Activated T-helper 1 cell treated with anti-CD3 and anti-CD28 coated beads, Interleukin-12 subunit alpha, Interleukin-12 subunit beta, Interleukin-2, Interleukin-4 antibody, amounts not matched to agents 30 ng/mL and 10 ng/mL and 1 ng/mL, durations not matched to agents 14 hours and 24 hours and 36 hours (primary cell): Measurements from ENCODE around the gene ZNF655. TPM values are rescaled to one million over a fixed set of nuclear protein-coding genes. Genes with fewer than 3 reads are reported as not detected.

ENCODE experiments used
- DNase-seq: peaks from one replicate; pipeline ENCODE4 v3.0.0; 2021; ENCODE audit warnings: low spot score
- H3K27ac Mint-ChIP-seq: one replicate; pipeline ENCODE4 v1.8.0; 2021; ENCODE audit warnings: mild to moderate bottlenecking, mixed read lengths
- H3K27me3 Mint-ChIP-seq: one replicate; pipeline ENCODE4 v1.8.0; 2022; ENCODE audit warnings: mild to moderate bottlenecking, moderate library complexity, mixed read lengths; ENCODE audit not compliant: insufficient read depth
- H3K36me3 Mint-ChIP-seq: one replicate; pipeline ENCODE4 v1.8.0; 2021; ENCODE audit warnings: low read depth, mixed read lengths
- H3K4me1 Mint-ChIP-seq: one replicate; pipeline ENCODE4 v1.8.0; 2021; ENCODE audit warnings: low read depth, mixed read lengths
- H3K4me3 Mint-ChIP-seq: one replicate; pipeline ENCODE4 v1.8.0; 2021; ENCODE audit warnings: mild to moderate bottlenecking, moderate library complexity, mixed read lengths
- H3K9me3 Mint-ChIP-seq: one replicate; pipeline ENCODE4 v1.8.0; 2021; ENCODE audit warnings: mixed read lengths
- intact Hi-C: fragments of 100-400 bp; cut with micrococcal nuclease; formaldehyde crosslinking; loops from one replicate; pipeline ENCODE4 v1.15.1; 2024
- total RNA-seq: library from RNA; stranded (reverse); gene quantifications from 2 replicates; pipeline ENCODE4 v1.2.3, GENCODE V29; 2022

The ZNF655 gene
- total RNA-seq, 1 donor from 2014 or later, result 77.9 TPM

DNA sequence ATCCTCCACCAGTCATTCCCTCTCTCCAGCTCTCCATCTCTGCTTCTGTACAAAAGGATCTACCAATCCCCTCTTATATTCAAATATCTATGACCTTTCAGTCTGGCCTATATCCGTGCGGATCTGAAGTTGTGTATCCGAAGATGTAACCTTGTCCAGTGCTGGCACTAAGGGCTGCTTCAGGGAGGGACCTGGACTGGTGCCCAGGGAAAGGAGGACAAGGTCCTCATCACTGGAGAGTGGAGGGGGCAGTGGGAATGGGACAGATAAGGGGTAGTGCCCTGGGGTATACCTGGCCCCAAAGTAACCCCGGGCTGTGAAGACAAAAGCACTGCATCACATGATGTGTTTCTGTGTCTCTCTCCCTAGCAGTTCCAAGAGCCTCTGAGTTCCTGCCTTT is 41.4 kb downstream of the ZNF655 start:
- Mint-ChIP-seq H3K27ac (no peak overlapping the region), H3K36me3 (no peaks in the 10 kb centered on the region), H3K4me3 (no peak overlapping the region), H3K9me3 (no peaks in the 10 kb centered on the region), H3K27me3 (no peaks in the 10 kb centered on the region), H3K4me1 (no peaks in the 10 kb centered on the region)
- intact Hi-C loops, result no loop called here
- no peak for DNase-seq

DNA sequence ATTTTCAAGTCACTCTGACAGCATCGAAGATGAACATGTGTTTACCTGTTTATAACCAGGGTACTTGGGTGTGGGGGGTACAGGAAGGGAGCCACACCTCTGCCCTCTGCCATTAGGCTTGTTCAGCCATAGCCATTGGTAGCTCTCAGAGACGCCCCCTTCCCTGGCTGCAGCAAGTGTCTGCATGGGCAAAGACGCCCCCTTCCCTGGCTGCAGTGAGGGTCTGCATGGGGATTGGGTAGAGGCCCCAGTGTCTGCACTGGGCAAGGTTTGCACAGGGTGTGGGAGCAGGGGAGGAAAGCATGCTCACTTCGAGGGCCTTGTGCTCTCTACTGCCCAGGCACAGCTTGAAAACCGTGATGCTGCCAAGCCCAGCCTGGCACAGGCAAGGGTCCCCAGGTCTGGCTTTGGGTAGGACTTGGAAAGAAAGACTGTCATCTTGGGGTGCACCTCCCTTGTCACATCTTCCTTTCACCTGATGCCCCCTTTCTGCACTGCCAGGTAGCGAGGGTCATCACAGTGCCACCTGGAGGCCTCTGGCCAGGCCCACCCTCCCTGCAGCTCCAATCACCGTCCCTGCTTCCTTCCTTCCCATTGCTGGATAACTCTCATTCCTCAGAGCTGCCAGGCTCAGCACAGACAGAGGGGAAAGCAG is 43.3 kb downstream of the ZNF655 start:
- Mint-ChIP-seq H3K27ac (no peak overlapping the region), H3K27me3 (no peaks in the 10 kb centered on the region), H3K9me3 (no peaks in the 10 kb centered on the region), H3K4me3 (no peak overlapping the region), H3K4me1 (no peaks in the 10 kb centered on the region), H3K36me3 (no peaks in the 10 kb centered on the region)
- intact Hi-C loops, result no loop called here
- no peak for DNase-seq

DNA sequence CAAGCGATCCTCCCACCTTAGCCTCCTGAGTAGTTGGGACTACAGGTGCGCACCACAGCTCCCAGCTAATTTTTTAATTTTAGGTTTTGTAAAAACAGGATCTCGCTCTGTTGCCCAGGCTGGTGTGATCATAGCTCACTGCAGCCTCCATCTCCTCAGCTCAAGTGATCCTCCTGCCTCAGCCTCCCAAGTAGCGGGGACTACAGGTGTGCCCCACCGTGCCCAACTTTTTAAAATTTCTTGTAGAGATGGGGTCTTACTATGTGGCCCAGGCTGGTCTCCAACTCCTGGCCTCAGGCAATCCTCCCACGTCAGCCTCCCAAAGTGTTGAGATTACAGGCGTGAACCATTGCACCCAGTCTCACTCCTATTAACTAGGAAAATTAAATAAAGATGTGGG is 47.1 kb downstream of the ZNF655 start:
- H3K36me3 Mint-ChIP-seq, result no peaks in the 10 kb centered on the region
- no peak overlapping the region for H3K27ac Mint-ChIP-seq
- DNase-seq, result no peak
- H3K4me3 Mint-ChIP-seq, result no peak overlapping the region
- no peaks in the 10 kb centered on the region for H3K27me3 Mint-ChIP-seq
- intact Hi-C loops, result no loop called here
- no peaks in the 10 kb centered on the region for H3K9me3 Mint-ChIP-seq
- no peaks in the 10 kb centered on the region for H3K4me1 Mint-ChIP-seq

DNA sequence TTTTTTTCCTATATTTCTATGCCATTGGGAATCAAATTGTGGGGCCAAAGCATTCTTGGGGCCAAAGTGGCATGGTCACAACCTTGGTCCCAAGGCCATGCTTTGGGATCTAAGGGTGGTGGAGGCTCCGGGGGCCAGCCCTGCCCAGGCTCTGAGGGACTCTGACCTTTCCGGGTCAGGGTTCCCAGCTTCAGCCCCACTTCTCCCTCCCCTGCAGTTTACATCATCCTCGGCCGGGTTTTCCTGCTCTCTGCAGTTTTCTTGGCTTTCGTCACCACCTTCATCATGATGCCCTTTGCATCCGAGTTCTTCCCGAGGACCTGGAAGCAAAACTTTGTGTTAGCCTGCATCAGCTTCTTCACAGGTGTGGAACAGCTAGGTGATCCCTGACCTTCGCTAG is 48.1 kb downstream of the ZNF655 start:
- H3K36me3 Mint-ChIP-seq, result no peaks in the 10 kb centered on the region
- DNase-seq, result no peak
- no peaks in the 10 kb centered on the region for H3K4me1 Mint-ChIP-seq
- H3K9me3 Mint-ChIP-seq, result no peaks in the 10 kb centered on the region
- H3K27me3 Mint-ChIP-seq, result no peaks in the 10 kb centered on the region
- intact Hi-C loops, result no loop called here
- H3K4me3 Mint-ChIP-seq, result no peak overlapping the region
- H3K27ac Mint-ChIP-seq, result no peak overlapping the region

DNA sequence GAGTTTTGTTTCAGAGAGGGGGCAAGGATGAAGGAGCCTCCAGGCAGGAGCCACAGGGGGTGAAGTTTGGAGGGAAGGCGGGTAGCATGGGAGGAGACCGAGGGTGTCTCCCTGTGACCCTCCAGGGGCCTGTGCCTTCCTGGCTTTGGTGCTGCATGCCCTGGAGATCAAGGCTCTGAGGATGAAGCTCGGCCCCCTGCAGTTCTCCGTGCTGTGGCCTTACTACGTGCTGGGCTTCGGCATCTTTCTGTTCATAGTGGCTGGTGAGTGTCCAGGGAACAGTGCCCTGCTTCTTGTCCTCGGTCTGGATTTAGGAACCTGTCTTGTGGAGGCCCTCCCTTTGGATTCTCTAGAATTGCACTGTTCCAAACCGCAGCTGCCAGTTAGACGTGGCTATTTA is 49.1 kb downstream of the ZNF655 start:
- Mint-ChIP-seq H3K27me3 (no peaks in the 10 kb centered on the region), H3K4me1 (no peaks in the 10 kb centered on the region), H3K4me3 (no peak overlapping the region), H3K9me3 (no peaks in the 10 kb centered on the region), H3K36me3 (no peaks in the 10 kb centered on the region), H3K27ac (no peak overlapping the region)
- DNase-seq, result no peak
- intact Hi-C loops, result no loop called here

DNA sequence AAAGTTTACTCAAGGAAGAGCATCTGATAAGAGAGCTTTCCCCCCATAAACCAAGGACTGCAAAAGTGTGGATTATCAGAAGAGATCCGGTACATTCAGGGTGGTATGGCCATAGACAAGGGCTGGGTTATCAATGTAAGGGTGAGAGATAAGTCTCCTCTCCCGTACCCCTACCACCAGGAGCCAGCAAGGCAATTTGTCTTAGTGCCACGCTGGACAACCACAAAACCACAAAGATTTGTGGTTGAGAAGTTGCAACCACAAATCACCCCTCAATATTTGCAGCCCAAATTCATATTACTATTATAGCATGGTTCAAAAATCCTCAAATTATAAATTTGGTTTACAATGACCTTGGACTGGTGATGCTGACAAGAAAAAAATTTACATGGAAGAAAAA is 56.1 kb downstream of the ZNF655 start:
- intact Hi-C loops, result loop anchor here (10.0 kb wide), 1 partner anchor 380 kb away; no protein-coding TSS in a partner anchor
- DNase-seq, result no peak
- Mint-ChIP-seq H3K9me3 (no peaks in the 10 kb centered on the region), H3K27ac (no peak overlapping the region), H3K4me3 (peak overlapping the region; percentile 32), H3K4me1 (peaks cover 45% of the 10 kb centered on the region), H3K36me3 (peaks cover 19% of the 10 kb centered on the region), H3K27me3 (peaks cover 4% of the 10 kb centered on the region)

DNA sequence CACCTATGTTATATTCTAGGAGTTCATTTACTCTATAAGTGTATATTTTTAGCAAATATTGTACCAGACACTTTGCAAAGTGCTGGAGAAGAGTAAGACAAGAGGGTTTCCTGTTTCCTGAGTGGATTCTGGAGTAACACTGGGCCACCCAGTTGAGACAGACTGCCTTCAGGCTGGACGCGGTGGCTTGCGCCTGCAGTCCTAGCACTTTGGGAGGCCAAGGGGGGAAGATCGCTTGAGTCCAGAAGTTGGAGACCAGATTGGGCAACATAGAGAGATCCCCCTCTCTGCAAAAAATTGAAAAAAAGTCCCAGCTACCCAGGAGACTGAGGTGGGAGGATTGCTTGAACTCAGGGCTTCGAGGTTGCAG is 57.5 kb downstream of the ZNF655 start:
- peaks cover 22% of the 10 kb centered on the region for H3K36me3 Mint-ChIP-seq
- peaks cover 53% of the 10 kb centered on the region for H3K4me1 Mint-ChIP-seq
- intact Hi-C loops, result loop anchor here (1.0 to 10.0 kb wide), 7 partner anchors 8 to 485 kb away; partner anchors contain the start of genes AP4M1, FAM200A, MCM7 and ZNF394
- no peak for DNase-seq
- H3K9me3 Mint-ChIP-seq, result no peaks in the 10 kb centered on the region
- peaks cover 4% of the 10 kb centered on the region for H3K27me3 Mint-ChIP-seq
- H3K27ac Mint-ChIP-seq, result peak overlapping the region; percentile 94
- peak overlapping the region; percentile 96 for H3K4me3 Mint-ChIP-seq

DNA sequence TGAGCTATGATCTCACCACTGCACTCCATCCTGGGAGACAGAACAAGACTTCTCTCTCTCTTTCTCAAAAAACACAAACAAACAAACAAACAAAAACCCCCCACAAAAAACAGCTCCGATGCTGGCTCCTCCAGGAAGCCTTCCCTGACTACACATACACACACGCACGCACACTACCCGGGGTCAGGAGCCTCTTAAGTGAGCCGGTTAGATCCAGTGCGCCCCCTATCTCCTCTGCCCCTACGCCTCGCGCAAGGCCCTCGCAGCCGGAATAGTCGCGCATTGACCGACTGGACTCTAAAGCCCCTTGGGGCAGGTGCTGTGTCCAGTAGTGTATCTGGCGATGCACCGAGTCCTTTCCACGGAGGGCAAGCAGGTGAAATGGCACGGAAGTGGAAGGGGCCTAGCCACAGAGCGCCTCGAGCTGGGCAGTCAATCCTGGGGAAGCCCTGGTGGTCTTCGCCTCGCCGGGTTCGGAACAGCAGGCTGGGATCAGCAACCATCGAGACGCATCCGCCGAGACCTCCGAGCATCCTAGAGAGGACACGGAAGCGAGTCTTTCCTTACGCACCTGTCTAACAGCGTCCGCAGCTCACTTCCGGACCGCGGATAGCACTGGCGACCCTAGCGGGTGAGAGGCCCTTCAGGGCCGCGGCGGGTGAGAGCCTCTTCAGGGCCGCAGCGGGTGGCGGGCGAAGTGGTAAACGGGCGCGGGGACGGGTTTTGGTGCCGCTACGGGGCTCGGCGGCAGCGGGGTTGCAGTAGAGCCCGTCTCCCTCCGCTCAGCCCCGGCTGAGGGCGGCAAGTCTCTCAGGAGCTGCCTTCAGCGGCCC is 58.1 kb downstream of the ZNF655 start, which contains the start of gene ZSCAN25:
Gene ZSCAN25 (plus strand): TSS at position 588 of the 833 bp plus-strand sequence. CDS start 2,661 bp downstream, outside the sequence.
- DNase-seq, result peak; percentile 79
- Mint-ChIP-seq H3K4me1 (peaks cover 56% of the 10 kb centered on the region), H3K27me3 (peaks cover 4% of the 10 kb centered on the region), H3K27ac (peak within 1 kb of the TSS; percentile 94), H3K4me3 (peak within 1 kb of the TSS; percentile 96), H3K36me3 (peaks cover 28% of the 10 kb centered on the region), H3K9me3 (no peaks in the 10 kb centered on the region)
- intact Hi-C loops, result loop anchor here (1.0 to 10.0 kb wide), 7 partner anchors 8 to 484 kb away; partner anchors contain the start of genes AP4M1, FAM200A, MCM7 and ZNF394

DNA sequence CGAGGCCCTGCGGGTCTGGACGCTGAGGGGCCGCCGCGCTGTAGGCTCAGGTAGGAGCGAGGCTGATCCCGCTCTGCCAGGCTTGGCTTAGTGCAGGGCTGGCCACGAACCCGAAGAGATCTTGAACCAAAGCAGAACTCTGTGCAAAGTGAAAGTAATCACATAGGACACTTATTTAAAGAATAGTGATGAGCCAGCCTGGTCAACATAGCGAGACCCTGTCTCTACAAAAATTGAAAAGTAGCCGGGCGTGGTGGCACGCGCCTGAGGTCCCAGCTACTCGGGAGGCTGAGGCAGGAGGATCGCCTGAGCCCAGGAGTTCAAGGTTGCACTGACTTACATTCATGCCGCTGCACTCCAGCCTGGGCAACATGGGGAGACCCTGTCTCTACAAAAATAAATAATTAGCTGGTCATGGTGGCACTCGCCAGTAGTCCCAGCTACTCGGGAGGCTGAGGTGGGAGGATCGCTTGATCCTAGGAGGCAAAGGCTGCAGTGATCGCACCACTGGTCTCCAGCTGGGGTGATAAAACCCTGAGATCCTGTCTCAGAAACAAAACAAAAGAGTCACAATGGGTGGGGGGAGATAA is 58.8 kb downstream of the ZNF655 start:
- intact Hi-C loops, result loop anchor here (2.0 to 10.0 kb wide), 4 partner anchors 58 to 484 kb away; partner anchors contain the start of genes AP4M1, MCM7, ZNF655 and ZNF789
- Mint-ChIP-seq H3K27me3 (peaks cover 4% of the 10 kb centered on the region), H3K36me3 (peaks cover 35% of the 10 kb centered on the region), H3K27ac (peak overlapping the region; percentile 94), H3K4me1 (peaks cover 57% of the 10 kb centered on the region), H3K9me3 (no peaks in the 10 kb centered on the region), H3K4me3 (peak overlapping the region; percentile 96)
- no peak for DNase-seq

DNA sequence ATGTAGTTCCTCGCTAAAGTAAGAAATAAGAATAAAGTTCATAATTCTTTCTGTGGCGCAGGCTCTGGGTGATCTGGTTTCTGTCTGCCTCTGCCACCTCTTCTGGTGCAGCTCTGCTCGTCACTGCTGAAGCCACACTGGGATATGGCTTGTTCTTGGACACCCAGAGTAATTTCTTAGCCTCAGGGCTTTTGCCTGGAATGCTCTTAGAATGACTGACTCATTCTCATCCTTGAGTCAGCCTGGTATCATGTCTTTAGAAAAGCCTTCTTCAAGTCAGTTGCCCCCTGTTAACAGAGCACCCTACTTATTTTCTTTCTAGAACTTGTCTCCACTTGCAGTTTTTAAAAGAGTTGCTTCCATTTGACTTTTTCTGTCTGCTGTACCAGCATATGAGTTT is 60.3 kb downstream of the ZNF655 start:
- peak overlapping the region; percentile 94 for H3K27ac Mint-ChIP-seq
- peak overlapping the region; percentile 96 for H3K4me3 Mint-ChIP-seq
- intact Hi-C loops, result loop anchor here (10.0 kb wide), 1 partner anchor 376 kb away; no protein-coding TSS in a partner anchor
- H3K27me3 Mint-ChIP-seq, result peaks cover 4% of the 10 kb centered on the region
- H3K9me3 Mint-ChIP-seq, result no peaks in the 10 kb centered on the region
- H3K36me3 Mint-ChIP-seq, result peaks cover 50% of the 10 kb centered on the region
- DNase-seq, result no peak
- peaks cover 72% of the 10 kb centered on the region for H3K4me1 Mint-ChIP-seq

DNA sequence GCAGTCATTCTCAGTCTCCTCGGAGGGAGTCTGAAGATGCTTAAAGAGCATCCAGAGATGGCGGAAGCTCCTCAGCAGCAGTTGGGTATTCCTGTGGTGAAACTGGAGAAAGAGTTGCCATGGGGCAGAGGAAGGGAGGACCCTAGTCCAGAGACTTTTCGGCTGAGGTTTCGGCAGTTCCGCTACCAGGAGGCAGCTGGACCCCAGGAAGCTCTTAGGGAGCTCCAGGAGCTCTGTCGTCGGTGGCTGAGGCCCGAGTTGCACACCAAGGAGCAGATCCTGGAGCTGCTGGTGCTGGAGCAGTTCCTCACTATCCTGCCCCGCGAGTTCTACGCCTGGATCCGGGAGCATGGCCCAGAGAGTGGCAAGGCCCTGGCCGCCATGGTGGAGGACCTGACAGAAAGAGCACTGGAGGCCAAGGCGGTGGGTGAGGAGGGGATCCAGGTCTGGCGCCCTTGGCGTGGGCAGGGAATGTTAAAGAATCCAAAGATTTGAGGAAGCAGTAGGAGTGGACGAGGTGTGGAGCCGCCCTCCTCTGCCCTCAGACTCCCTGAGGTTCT is 61.2 kb downstream of the ZNF655 start:
- Mint-ChIP-seq H3K4me1 (peaks cover 78% of the 10 kb centered on the region), H3K27me3 (peaks cover 5% of the 10 kb centered on the region), H3K9me3 (no peaks in the 10 kb centered on the region), H3K36me3 (peaks cover 59% of the 10 kb centered on the region), H3K27ac (peak overlapping the region; percentile 25), H3K4me3 (no peak overlapping the region)
- intact Hi-C loops, result loop anchor here (10.0 kb wide), 2 partner anchors 375 to 395 kb away; partner anchors contain the start of gene ZKSCAN1
- DNase-seq, result no peak

DNA sequence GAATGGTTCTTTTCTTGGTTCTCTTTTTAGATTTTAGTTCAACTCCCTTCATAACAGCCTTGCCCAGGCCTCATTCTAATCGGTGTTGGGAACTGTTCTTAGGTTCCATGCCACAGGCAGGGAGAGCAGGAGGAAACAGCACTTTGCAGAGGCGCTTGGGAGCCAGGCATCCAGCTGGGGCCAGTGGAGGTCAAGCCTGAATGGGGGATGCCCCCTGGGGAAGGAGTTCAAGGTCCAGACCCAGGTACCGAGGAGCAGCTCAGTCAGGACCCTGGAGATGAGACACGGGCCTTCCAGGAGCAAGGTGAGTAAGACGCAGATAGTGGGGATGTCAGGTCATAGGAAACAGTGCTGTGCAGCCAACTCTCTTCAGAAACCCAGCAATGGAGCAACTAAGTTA is 62.8 kb downstream of the ZNF655 start:
- Mint-ChIP-seq H3K27ac (peak overlapping the region; percentile 36), H3K4me1 (peaks cover 81% of the 10 kb centered on the region), H3K36me3 (peaks cover 74% of the 10 kb centered on the region), H3K27me3 (peaks cover 4% of the 10 kb centered on the region), H3K4me3 (no peak overlapping the region), H3K9me3 (no peaks in the 10 kb centered on the region)
- intact Hi-C loops, result loop anchor here (10.0 kb wide), 1 partner anchor 394 kb away; the partner anchor contains the start of gene ZKSCAN1
- no peak for DNase-seq
